ENCODE results near the gene KCNJ15. TPM values are rescaled to one million over a fixed set of nuclear protein-coding genes. Genes with fewer than 3 reads are reported as not detected.

Gene KCNJ15
- total RNA-seq, 6 experiments from 2014 or later = 0.43 to 3.5 (median 1.1) TPM

DNA sequence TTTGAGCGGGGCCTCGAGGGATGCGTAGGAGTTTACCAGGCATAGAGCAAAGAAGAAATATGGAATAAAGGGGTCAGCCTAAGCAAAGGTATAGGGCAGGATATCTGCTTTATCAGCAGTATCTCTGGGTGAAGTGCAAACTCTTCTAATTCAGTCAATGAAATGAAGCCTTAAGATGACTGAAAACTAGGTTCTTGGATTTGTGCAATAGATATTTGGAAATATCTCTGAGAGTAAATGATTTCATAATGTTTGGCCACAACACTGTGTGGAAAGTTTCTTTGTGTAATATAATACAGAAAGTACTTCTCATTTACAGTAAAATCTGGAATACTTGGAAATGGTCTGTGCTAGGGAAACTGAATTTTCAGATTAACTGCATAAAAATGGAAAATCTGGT lies 26.1 kb downstream of the KCNJ15 start:
- Histone ChIP-seq H3K27me3 (no peaks in the 10 kb centered on the region), H3K9me3 (no peaks in the 10 kb centered on the region), H3K4me1 (no peaks in the 10 kb centered on the region), H3K4me3 (no peak overlapping the region), H3K36me3 (no peaks in the 10 kb centered on the region), H3K27ac (no peak overlapping the region)
- no peak for DNase-seq
- 83% methylated on average over 3 of the region's 3 CpGs for WGBS (ENCODE audit: insufficient coverage, low coverage, low lambda C conversion rate, missing lambda C conversion rate)
- intact Hi-C loops (cut with DNase I) = no loop called here
- TF ChIP-seq CTCF (IDR thresholded peaks at IDR 0.05) (no peak), POLR2A (IDR thresholded peaks at IDR 0.05) (no peak)
- peak in 2 of 4 donors; percentile 52 to 54 for ATAC-seq

DNA sequence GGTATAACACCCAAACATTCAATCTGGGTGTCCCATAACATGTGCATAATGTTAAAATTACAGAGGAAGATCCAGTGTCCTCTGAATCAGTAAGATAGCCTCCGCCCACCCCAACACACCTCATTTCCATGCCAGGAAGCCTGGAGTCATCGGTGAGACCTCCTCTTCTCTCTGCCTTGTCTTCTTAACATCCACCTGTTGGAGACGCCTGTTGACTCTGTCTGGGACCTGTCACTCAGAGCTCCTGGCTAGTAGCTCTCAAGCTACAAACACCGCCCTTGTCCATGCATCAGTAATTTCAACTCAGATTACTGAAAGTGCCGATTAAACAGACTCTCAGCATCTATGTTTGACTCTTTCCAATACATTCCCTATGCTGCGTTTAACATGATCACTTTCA lies 27.4 kb downstream of the KCNJ15 start:
- no peak for DNase-seq
- TF ChIP-seq CTCF (IDR thresholded peaks at IDR 0.05) = no peak
- TF ChIP-seq POLR2A (IDR thresholded peaks at IDR 0.05) = no peak
- intact Hi-C loops (cut with DNase I) = no loop called here
- ATAC-seq = no peak
- no peaks in the 10 kb centered on the region for H3K36me3 ChIP-seq
- WGBS (ENCODE audit: insufficient coverage, low coverage, low lambda C conversion rate, missing lambda C conversion rate) = 98% methylated on average over 4 of the region's 6 CpGs
- no peak overlapping the region for H3K4me3 ChIP-seq
- no peak overlapping the region for H3K27ac ChIP-seq
- H3K27me3 ChIP-seq = no peaks in the 10 kb centered on the region
- H3K4me1 ChIP-seq = no peaks in the 10 kb centered on the region
- H3K9me3 ChIP-seq = no peaks in the 10 kb centered on the region

DNA sequence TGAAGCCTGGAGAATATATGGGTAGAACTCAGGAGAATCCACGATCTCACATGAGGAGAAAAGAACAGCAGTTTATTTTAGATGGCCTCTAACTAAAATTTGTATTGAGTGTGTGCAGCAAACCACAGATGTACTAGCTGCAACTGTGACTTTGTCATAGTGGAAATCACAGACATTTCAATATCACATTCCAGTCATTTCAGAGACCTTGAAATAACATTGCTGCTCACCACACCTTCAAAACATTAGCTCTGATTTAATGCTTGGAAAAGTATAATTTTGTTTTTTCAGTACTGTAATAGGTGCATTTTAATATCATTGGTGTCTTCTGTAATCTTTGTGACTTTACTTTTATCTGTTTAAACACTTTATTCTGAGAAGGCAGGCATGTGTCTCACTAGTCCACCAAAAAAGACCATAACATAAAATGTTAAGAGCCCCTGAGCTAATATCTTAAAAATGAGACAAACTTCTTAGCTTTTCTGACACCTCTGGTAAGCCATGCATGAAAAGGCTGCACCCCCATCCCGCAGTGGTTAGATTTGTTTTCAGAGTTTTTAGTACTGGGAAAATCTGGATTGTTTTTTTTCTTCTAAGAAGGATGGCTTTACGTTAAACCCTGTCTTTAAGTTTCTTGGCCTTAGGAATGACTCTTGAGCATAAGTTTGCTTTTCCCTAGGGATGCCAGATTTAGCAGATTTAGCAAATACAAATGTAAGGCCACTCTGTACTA lies 30.1 kb downstream of the KCNJ15 start:
- Histone ChIP-seq H3K4me1 (peaks cover 0 to under 1% (median 0%) of the 10 kb centered on the region in 4 donors), H3K36me3 (no peaks in the 10 kb centered on the region), H3K9me3 (no peaks in the 10 kb centered on the region), H3K27ac (no peak overlapping the region), H3K4me3 (no peak overlapping the region), H3K27me3 (no peaks in the 10 kb centered on the region)
- DNase-seq (no peak), ATAC-seq (no peak)
- TF ChIP-seq POLR2A (IDR thresholded peaks at IDR 0.05) (no peak), CTCF (IDR thresholded peaks at IDR 0.05) (no peak)
- 92% methylated on average over 3 of the region's 3 CpGs for WGBS (ENCODE audit: insufficient coverage, low coverage, low lambda C conversion rate, missing lambda C conversion rate)
- intact Hi-C loops (cut with DNase I) = no loop called here

- H3K27me3 ChIP-seq = no peaks in the 10 kb centered on the region
- H3K27ac ChIP-seq = no peak overlapping the region
- no peaks in the 10 kb centered on the region for H3K9me3 ChIP-seq
- no peaks in the 10 kb centered on the region for H3K36me3 ChIP-seq
- H3K4me3 ChIP-seq = no peak overlapping the region
- DNase-seq (no peak), ATAC-seq (no peak)
- TF ChIP-seq POLR2A (IDR thresholded peaks at IDR 0.05) (no peak), CTCF (IDR thresholded peaks at IDR 0.05) (no peak)
- H3K4me1 ChIP-seq = peaks cover 0 to 6% (median 1%) of the 10 kb centered on the region in 4 donors
- intact Hi-C loops (cut with DNase I) = no loop called here
- 100% methylated on average over 1 of the region's 1 CpG for WGBS (ENCODE audit: insufficient coverage, low coverage, low lambda C conversion rate, missing lambda C conversion rate)
Observed at GRCh38 chr21:38287476-38287875, 30.7 kb downstream of the KCNJ15 start.
